Gastrocnemius medialis (tissue), 4 donors: Measurements from ENCODE around the gene THSD4.

Source experiments
- POLR2A ChIP-seq, 2 donors: fragments of 450-650 bp; IDR thresholded peaks; one replicate each; pipeline ENCODE4 v1.6.1; 2017; ENCODE audit warnings: antibody characterized with exemption in 2 of 2, mild to moderate bottlenecking in 2 of 2, moderate library complexity in 2 of 2
- TF ChIP-seq, protein P1 (sequence below), 5 experiments: fragments of 450-650 bp in 3 of 5; fragments of 200-600 bp in 2 of 5; sonication (generic) in 2 of 5; IDR thresholded peaks in 4 of 5; conservative IDR thresholded peaks in 1 of 5; 1 replicate in 4 of 5; 2 replicates in 1 of 5; pipeline ENCODE4 v1.5.1; 2016 to 2019; ENCODE audit warnings: antibody characterized with exemption in 5 of 5, mild to moderate bottlenecking in 3 of 5, moderate library complexity in 3 of 5

DNA sequence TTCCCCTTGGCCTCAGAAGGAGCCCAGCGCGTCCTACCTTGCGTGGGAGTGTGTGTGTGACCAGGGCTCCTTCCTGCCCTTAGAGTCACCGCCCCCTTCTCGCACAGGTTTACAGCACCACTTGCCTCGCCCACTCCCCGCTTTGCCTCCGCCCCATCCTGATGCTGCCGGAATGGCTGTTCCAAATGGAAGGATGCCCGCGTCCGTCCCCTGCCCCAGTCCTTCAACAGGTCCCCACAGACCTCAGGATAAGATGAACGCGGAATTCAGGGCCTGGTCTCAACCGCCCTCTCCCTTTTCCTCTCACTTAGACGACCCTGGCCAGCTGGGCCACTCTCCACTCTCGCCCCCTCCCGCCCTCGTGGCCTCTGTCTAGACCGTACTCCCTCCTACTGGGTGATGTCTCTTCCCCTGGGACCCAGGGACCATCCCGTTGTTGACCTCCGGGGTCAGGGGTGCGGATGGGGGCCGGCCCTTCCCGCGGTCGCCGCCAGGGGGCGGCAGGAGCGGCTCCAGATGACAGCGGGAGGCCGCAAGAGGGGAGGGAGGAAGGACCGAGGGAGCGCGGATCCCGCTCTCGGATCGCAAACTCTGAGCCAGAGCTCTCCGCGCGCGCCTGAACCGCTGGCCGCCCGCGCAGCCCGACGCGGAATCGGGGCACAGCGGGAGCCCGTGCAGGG is at the start of gene THSD4:
- TF ChIP-seq, protein P1, sequence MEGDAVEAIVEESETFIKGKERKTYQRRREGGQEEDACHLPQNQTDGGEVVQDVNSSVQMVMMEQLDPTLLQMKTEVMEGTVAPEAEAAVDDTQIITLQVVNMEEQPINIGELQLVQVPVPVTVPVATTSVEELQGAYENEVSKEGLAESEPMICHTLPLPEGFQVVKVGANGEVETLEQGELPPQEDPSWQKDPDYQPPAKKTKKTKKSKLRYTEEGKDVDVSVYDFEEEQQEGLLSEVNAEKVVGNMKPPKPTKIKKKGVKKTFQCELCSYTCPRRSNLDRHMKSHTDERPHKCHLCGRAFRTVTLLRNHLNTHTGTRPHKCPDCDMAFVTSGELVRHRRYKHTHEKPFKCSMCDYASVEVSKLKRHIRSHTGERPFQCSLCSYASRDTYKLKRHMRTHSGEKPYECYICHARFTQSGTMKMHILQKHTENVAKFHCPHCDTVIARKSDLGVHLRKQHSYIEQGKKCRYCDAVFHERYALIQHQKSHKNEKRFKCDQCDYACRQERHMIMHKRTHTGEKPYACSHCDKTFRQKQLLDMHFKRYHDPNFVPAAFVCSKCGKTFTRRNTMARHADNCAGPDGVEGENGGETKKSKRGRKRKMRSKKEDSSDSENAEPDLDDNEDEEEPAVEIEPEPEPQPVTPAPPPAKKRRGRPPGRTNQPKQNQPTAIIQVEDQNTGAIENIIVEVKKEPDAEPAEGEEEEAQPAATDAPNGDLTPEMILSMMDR (IDR thresholded peaks at IDR 0.05 in 4 of 5, conservative IDR thresholded peaks at IDR 0.05 in 1 of 5): peak; percentile 93 to 99 (median 96)
- no peak for TF ChIP-seq POLR2A (IDR thresholded peaks at IDR 0.05)
